H1 (cell line): Measurements from ENCODE around the gene UPF2. TPM values are rescaled to one million over a fixed set of nuclear protein-coding genes. Genes with fewer than 3 reads are reported as not detected.
A peak's percentile ranks its signal among the peaks of the same experiment; 100 is the strongest.

Experiments used
- BCL11A ChIP-seq, 2 experiments: IDR thresholded peaks; one replicate each; pipeline ENCODE4 v1.6.1; 2011; ENCODE audit warnings: low read depth in 2 of 2, low read length in 2 of 2, mild to moderate bottlenecking in 2 of 2
- CEBPB ChIP-seq: IDR thresholded peaks from 2 replicates; pipeline ENCODE4 v1.6.1; 2012; ENCODE audit warnings: low read depth, low read length
- polyA plus RNA-seq, 7 experiments: library from polyadenylated mRNA; depleted of rRNA in 3 of 7; stranded (reverse) in 5 of 7; unstranded in 2 of 7; fragments of >200 nt in 5 of 7; fragments of 200-250 nt in 2 of 7; gene quantifications; 1 replicate in 5 of 7; 2 replicates in 1 of 7; 4 replicates in 1 of 7; pipeline versions ENCODE4 v1.2.1 to v1.2.3, GENCODE V29; 2011 to 2013; ENCODE audit warnings: missing spikeins in 2 of 7, mixed read lengths in 2 of 7
- total RNA-seq: library from RNA; stranded (reverse); fragmentation: NEBNext Ultra II Directional; extraction: Animal tissue kit (Norgen Biotek cat#: 25700); gene quantifications from 2 replicates; pipeline ENCODE4 v1.2.1, GENCODE V29; 2021
- TF ChIP-seq, protein P1 (sequence below): fragments of 300-600 bp; sonication (generic); IDR thresholded peaks from 2 replicates; pipeline ENCODE4 v1.7.1; 2012; ENCODE audit warnings: low read length, moderate library complexity, mild to moderate bottlenecking, inconsistent platforms; ENCODE audit not compliant: insufficient replicate concordance
- TF ChIP-seq, protein P2 (sequence below): IDR thresholded peaks from 2 replicates; pipeline ENCODE4 v1.6.1; 2012; ENCODE audit warnings: inconsistent platforms

Gene UPF2
- total and polyA plus RNA-seq, 2 of the 8 experiments (the other 6 are each of a cell fraction or from before 2014, with no cell fraction given) = 6.2 to 32.8 TPM

DNA sequence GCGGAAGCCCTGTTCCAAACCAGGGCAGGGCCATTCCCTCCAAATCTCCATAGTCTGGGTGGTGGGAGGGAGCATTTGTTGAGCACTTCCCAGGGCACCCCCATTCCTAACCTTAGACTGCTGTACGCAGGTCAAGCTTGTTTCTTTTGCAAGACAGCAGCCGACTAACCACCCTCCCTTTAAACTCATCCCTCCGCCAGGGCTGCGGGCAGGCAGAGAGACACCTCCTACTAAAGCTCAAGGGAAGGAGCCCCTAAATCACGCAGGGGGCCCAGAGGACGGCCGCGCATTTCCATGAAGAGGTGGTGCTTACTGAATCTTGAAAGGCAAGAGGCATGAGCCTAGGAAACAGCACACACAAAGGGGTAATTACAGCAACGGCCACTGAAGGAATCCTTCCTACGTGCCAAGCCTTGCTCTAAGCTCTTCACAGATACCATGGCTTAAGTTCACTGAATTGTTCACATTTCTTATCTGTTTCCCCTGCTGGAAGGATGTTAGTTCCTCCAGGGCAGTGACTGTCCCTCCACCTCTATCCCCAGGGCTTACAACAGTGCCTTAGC is 129.4 kb downstream of the UPF2 start (continued):
- TF ChIP-seq, protein P1, sequence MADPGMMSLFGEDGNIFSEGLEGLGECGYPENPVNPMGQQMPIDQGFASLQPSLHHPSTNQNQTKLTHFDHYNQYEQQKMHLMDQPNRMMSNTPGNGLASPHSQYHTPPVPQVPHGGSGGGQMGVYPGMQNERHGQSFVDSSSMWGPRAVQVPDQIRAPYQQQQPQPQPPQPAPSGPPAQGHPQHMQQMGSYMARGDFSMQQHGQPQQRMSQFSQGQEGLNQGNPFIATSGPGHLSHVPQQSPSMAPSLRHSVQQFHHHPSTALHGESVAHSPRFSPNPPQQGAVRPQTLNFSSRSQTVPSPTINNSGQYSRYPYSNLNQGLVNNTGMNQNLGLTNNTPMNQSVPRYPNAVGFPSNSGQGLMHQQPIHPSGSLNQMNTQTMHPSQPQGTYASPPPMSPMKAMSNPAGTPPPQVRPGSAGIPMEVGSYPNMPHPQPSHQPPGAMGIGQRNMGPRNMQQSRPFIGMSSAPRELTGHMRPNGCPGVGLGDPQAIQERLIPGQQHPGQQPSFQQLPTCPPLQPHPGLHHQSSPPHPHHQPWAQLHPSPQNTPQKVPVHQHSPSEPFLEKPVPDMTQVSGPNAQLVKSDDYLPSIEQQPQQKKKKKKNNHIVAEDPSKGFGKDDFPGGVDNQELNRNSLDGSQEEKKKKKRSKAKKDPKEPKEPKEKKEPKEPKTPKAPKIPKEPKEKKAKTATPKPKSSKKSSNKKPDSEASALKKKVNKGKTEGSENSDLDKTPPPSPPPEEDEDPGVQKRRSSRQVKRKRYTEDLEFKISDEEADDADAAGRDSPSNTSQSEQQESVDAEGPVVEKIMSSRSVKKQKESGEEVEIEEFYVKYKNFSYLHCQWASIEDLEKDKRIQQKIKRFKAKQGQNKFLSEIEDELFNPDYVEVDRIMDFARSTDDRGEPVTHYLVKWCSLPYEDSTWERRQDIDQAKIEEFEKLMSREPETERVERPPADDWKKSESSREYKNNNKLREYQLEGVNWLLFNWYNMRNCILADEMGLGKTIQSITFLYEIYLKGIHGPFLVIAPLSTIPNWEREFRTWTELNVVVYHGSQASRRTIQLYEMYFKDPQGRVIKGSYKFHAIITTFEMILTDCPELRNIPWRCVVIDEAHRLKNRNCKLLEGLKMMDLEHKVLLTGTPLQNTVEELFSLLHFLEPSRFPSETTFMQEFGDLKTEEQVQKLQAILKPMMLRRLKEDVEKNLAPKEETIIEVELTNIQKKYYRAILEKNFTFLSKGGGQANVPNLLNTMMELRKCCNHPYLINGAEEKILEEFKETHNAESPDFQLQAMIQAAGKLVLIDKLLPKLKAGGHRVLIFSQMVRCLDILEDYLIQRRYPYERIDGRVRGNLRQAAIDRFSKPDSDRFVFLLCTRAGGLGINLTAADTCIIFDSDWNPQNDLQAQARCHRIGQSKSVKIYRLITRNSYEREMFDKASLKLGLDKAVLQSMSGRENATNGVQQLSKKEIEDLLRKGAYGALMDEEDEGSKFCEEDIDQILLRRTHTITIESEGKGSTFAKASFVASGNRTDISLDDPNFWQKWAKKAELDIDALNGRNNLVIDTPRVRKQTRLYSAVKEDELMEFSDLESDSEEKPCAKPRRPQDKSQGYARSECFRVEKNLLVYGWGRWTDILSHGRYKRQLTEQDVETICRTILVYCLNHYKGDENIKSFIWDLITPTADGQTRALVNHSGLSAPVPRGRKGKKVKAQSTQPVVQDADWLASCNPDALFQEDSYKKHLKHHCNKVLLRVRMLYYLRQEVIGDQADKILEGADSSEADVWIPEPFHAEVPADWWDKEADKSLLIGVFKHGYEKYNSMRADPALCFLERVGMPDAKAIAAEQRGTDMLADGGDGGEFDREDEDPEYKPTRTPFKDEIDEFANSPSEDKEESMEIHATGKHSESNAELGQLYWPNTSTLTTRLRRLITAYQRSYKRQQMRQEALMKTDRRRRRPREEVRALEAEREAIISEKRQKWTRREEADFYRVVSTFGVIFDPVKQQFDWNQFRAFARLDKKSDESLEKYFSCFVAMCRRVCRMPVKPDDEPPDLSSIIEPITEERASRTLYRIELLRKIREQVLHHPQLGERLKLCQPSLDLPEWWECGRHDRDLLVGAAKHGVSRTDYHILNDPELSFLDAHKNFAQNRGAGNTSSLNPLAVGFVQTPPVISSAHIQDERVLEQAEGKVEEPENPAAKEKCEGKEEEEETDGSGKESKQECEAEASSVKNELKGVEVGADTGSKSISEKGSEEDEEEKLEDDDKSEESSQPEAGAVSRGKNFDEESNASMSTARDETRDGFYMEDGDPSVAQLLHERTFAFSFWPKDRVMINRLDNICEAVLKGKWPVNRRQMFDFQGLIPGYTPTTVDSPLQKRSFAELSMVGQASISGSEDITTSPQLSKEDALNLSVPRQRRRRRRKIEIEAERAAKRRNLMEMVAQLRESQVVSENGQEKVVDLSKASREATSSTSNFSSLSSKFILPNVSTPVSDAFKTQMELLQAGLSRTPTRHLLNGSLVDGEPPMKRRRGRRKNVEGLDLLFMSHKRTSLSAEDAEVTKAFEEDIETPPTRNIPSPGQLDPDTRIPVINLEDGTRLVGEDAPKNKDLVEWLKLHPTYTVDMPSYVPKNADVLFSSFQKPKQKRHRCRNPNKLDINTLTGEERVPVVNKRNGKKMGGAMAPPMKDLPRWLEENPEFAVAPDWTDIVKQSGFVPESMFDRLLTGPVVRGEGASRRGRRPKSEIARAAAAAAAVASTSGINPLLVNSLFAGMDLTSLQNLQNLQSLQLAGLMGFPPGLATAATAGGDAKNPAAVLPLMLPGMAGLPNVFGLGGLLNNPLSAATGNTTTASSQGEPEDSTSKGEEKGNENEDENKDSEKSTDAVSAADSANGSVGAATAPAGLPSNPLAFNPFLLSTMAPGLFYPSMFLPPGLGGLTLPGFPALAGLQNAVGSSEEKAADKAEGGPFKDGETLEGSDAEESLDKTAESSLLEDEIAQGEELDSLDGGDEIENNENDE = no peak
- TF ChIP-seq BCL11A (IDR thresholded peaks at IDR 0.05; ENCODE audit: low read depth in 2 of 2, low read length in 2 of 2) (no peak), CEBPB (no peak)
- TF ChIP-seq, protein P2, sequence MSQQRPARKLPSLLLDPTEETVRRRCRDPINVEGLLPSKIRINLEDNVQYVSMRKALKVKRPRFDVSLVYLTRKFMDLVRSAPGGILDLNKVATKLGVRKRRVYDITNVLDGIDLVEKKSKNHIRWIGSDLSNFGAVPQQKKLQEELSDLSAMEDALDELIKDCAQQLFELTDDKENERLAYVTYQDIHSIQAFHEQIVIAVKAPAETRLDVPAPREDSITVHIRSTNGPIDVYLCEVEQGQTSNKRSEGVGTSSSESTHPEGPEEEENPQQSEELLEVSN = 0 out of 2 replicates have a peak, but pooled peaks have one; percentile 17
